ENCODE measurements around the gene ATP6V0A1.
"Not testable (repeated sequence)": the region's sequence is repeated elsewhere in the genome, so short reads cannot be mapped to it uniquely, and the experiment has no call there.

Gene ATP6V0A1

GRCh38 chr17:42436391-42436790, 22.3 kb upstream of the ATP6V0A1 start:
- DNase-seq (ENCODE audit: low read depth): no peak

- DNase-seq (ENCODE audit: low read depth): no peak
These were observed 19.8 kb upstream of the ATP6V0A1 start for GRCh38 chr17:42438600-42439567.

GRCh38 chr17:42441371-42442195, 17.1 kb upstream of the ATP6V0A1 start:
- DNase-seq (ENCODE audit: low read depth): no peak

- no peak for DNase-seq (ENCODE audit: low read depth)
These were observed 16.5 kb upstream of the ATP6V0A1 start for GRCh38 chr17:42442196-42442565.

GRCh38 chr17:42449176-42449575, 9.5 kb upstream of the ATP6V0A1 start:
- DNase-seq (ENCODE audit: low read depth): not testable (repeated sequence)

- not testable (repeated sequence) for DNase-seq (ENCODE audit: low read depth)
These were observed 8.8 kb upstream of the ATP6V0A1 start for GRCh38 chr17:42449838-42450237.

- DNase-seq (ENCODE audit: low read depth): not testable (repeated sequence)
These were observed 7.4 kb upstream of the ATP6V0A1 start for GRCh38 chr17:42451270-42451669.

GRCh38 chr17:42453439-42453838, 5.2 kb upstream of the ATP6V0A1 start:
- no peak for DNase-seq (ENCODE audit: low read depth)

GRCh38 chr17:42454987-42455386, 3.7 kb upstream of the ATP6V0A1 start:
- not testable (repeated sequence) for DNase-seq (ENCODE audit: low read depth)

GRCh38 chr17:42456223-42457106, 2.2 kb upstream of the ATP6V0A1 start:
- DNase-seq (ENCODE audit: low read depth): no peak

- DNase-seq (ENCODE audit: low read depth): no peak
These were observed 1.4 kb upstream of the ATP6V0A1 start for GRCh38 chr17:42457107-42457792.

- no peak for DNase-seq (ENCODE audit: low read depth)
These were observed 650 bp downstream of the ATP6V0A1 start for GRCh38 chr17:42459256-42459800.

- no peak for DNase-seq (ENCODE audit: low read depth)
These were observed 1.2 kb downstream of the ATP6V0A1 start for GRCh38 chr17:42459801-42460281.

- DNase-seq (ENCODE audit: low read depth): no peak
These were observed 1.7 kb downstream of the ATP6V0A1 start for GRCh38 chr17:42460371-42460770.

GRCh38 chr17:42463976-42464400, 5.3 kb downstream of the ATP6V0A1 start:
- no peak for DNase-seq (ENCODE audit: low read depth)

GRCh38 chr17:42467889-42468288, 9.2 kb downstream of the ATP6V0A1 start:
- no peak for DNase-seq (ENCODE audit: low read depth)

GRCh38 chr17:42472709-42473521, 14.2 kb downstream of the ATP6V0A1 start:
- DNase-seq (ENCODE audit: low read depth): no peak

- no peak for DNase-seq (ENCODE audit: low read depth)
These were observed 15.6 kb downstream of the ATP6V0A1 start for GRCh38 chr17:42474276-42474675.

- no peak for DNase-seq (ENCODE audit: low read depth)
These were observed 16.4 kb downstream of the ATP6V0A1 start for GRCh38 chr17:42475121-42475520.

GRCh38 chr17:42475835-42476234, 17.2 kb downstream of the ATP6V0A1 start:
- no peak for DNase-seq (ENCODE audit: low read depth)
